ENCODE data around the gene SMAD3.

The SMAD3 gene

DNA sequence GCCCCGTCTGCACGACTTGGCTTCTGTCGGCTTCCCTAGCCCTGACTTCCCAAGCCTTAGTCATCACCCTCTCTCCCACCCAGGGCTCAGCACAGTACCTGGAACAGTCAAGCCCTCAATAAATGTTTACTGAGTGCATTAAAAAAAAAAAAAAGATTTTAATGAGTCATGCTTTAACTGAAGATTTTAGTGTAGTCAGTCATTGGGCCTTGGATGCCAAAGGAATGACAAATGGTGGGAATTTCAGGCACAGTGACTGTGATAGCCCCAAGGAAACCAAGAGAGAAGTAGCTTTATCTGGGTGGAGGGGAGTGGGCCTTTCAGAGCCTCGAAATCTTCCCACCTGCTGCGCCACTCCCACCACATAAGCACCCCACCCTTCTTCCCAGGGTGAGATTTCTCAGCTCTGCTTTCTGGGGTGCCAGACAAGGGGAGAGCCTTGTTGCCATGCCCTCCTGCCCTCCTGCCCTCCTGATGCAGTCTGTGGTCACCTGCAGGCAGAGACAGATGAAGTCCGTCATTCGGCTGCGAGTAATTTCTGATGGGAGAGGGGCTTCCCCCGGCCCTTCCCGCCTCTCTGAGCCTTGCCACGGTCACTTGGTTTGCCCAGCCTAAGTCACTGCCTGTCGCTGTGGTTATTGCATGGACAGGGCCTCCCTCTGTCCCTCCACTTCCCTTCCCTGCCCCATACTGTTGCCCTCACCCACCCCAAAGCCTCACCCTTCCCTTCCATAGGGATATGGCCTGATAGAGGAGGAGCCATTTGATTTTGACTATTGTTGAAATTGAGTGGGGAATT lies 41.8 kb downstream of the SMAD3 start:
- H3K36me3 ChIP-seq (ENCODE audit: control insufficient read depth, insufficient read depth, low read length): 0 out of 2 replicates have a peak, but pooled peaks cover 1% of the 10 kb centered on the region
- TF ChIP-seq, protein P1, sequence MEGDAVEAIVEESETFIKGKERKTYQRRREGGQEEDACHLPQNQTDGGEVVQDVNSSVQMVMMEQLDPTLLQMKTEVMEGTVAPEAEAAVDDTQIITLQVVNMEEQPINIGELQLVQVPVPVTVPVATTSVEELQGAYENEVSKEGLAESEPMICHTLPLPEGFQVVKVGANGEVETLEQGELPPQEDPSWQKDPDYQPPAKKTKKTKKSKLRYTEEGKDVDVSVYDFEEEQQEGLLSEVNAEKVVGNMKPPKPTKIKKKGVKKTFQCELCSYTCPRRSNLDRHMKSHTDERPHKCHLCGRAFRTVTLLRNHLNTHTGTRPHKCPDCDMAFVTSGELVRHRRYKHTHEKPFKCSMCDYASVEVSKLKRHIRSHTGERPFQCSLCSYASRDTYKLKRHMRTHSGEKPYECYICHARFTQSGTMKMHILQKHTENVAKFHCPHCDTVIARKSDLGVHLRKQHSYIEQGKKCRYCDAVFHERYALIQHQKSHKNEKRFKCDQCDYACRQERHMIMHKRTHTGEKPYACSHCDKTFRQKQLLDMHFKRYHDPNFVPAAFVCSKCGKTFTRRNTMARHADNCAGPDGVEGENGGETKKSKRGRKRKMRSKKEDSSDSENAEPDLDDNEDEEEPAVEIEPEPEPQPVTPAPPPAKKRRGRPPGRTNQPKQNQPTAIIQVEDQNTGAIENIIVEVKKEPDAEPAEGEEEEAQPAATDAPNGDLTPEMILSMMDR (IDR thresholded peaks at IDR 0.05; ENCODE audit: insufficient read depth, low read length, poor library complexity, severe bottlenecking): no peak
- no peaks in the 10 kb centered on the region for H3K27me3 ChIP-seq (replicated peaks; ENCODE audit: control insufficient read depth, insufficient read depth, low read length)
- H3K4me3 ChIP-seq (replicated peaks; ENCODE audit: low read depth, low read length): no peak overlapping the region
- DNase-seq (ENCODE audit: extremely low read depth, insufficient read length): no peak

DNA sequence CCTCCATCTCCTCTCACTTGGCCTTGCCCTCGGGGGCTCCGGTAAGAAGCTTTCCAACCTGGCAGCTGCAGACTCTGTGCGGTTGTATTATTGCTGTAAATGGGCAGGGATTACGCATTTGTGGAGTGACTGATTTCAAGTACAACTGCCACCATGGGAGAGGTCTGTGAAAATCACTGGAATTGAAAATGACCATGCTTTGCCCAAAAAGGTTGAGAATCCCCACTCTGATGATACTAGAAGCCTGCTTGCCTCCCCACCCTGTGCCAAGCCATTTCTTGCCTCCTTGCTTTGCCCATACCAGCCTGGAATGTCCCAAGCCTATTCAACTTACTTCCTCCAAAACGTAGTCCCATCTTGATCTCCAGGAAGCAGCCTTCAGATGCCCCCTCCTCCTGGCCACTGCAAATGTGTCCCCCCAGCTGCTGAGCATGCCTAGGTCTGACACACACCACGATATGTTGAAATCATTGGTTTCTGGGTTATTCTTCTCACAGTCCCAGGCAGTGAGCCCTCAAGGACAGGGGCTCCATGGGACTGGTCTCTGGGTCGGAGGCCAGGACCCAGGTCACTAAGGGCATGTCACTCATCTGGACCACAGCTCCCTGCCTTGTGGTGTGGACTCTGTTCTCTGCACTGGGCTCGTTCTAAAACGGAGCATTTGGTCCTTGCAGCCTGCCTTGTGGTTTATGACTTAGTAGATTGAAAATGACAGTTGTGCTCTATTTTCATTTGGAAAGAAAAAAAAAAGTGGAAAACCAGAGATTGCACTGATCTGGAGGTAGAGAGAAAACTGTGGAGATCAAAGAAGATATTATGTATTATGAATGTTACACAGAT lies 42.9 kb downstream of the SMAD3 start:
- Histone ChIP-seq H3K4me3 (replicated peaks; ENCODE audit: low read depth, low read length) (no peak overlapping the region), H3K36me3 (ENCODE audit: control insufficient read depth, insufficient read depth, low read length) (0 out of 2 replicates have a peak, but pooled peaks cover under 1% of the 10 kb centered on the region), H3K27me3 (replicated peaks; ENCODE audit: control insufficient read depth, insufficient read depth, low read length) (no peaks in the 10 kb centered on the region)
- DNase-seq (ENCODE audit: extremely low read depth, insufficient read length): no peak
- TF ChIP-seq, protein P1 (IDR thresholded peaks at IDR 0.05; ENCODE audit: insufficient read depth, low read length, poor library complexity, severe bottlenecking): no peak

DNA sequence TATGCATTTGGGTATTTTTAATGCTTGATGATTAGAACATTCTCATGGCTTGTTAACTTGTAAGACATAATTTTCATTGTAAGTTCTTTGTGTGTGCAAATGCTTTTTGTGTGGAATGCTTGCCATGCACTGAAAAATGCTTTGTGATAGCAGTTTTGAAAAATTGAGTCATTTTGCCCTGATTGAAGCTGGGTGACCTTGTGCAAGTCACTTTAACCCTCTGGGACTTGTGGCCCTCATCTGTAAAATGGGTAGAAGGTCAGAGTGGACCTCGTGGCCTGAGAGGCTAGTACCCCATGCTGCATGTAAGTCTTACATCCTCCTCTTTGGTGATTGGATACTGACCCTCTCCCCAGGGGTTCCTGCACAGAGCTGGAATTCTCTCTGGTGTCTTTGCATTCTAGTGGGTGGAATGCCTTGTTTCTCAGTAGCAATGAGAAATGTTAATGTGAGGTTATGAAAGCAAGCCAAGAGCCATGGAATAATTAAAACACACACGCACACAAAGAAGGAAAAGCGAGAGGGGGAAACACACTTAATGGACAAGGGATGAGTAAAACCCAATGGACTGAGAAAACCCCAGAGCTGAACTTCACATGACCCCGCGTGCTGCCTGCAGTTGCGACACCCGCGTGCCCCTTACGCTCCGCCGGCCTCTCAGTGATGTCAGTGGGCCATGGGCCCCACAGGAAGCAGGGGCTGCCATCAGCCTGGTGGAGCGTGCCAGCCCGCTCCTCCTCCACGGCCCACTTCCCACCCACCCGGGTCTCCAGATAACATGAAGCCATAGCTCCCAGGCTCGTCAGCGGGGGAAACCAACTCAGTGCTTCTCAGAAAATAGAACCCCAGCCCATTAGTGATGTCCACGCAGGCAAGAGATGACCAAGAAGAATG lies 44.0 kb downstream of the SMAD3 start:
- no peaks in the 10 kb centered on the region for H3K27me3 ChIP-seq (replicated peaks; ENCODE audit: control insufficient read depth, insufficient read depth, low read length)
- TF ChIP-seq, protein P1 (IDR thresholded peaks at IDR 0.05; ENCODE audit: insufficient read depth, low read length, poor library complexity, severe bottlenecking): no peak
- peak; percentile 85 for DNase-seq (ENCODE audit: extremely low read depth, insufficient read length)
- H3K36me3 ChIP-seq (ENCODE audit: control insufficient read depth, insufficient read depth, low read length): no peaks in the 10 kb centered on the region
- no peak overlapping the region for H3K4me3 ChIP-seq (replicated peaks; ENCODE audit: low read depth, low read length)

DNA sequence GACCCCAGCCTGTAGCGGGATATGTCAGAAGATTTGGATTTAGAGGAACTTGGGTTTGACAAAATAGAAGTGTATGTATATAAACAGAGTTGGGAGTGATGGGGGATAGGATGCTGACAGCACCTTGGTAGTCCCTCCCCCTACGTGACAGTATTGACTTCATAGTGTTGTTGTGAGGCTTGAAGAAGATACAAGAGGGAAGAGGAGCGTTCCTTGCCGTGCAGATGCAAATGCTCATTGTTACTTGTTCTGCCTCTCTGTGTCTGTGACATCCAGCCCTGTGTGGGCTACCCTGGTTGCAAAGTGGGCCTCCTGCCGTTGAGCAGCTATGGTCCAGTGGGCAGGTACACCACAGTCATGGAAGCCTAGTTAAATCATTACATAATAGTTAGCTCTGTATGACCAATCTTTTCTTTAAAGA lies 45.0 kb downstream of the SMAD3 start:
- TF ChIP-seq, protein P1 (IDR thresholded peaks at IDR 0.05; ENCODE audit: insufficient read depth, low read length, poor library complexity, severe bottlenecking): no peak
- peak; percentile 64 for DNase-seq (ENCODE audit: extremely low read depth, insufficient read length)
- Histone ChIP-seq H3K4me3 (replicated peaks; ENCODE audit: low read depth, low read length) (no peak overlapping the region), H3K27me3 (replicated peaks; ENCODE audit: control insufficient read depth, insufficient read depth, low read length) (no peaks in the 10 kb centered on the region), H3K36me3 (ENCODE audit: control insufficient read depth, insufficient read depth, low read length) (no peaks in the 10 kb centered on the region)

Data from GM06990 (cell line).